Esophagus squamous epithelium (tissue), 4 donors: ENCODE measurements around the gene MAP3K9.

Experiments used
- CTCF ChIP-seq, 6 experiments: fragments of 450-650 bp in 4 of 6; fragments of 200-600 bp in 2 of 6; sonication (generic) in 2 of 6; IDR thresholded peaks; one replicate each; pipeline ENCODE4 v1.5.1; 2016 to 2019; ENCODE audit warnings: antibody characterized with exemption in 6 of 6, mild to moderate bottlenecking in 4 of 6, moderate library complexity in 4 of 6
- POLR2A ChIP-seq, 4 donors: fragments of 450-650 bp; IDR thresholded peaks; one replicate each; pipeline ENCODE4 v1.6.1; 2017; ENCODE audit warnings: antibody characterized with exemption in 4 of 4, mild to moderate bottlenecking in 4 of 4, moderate library complexity in 3 of 4

DNA sequence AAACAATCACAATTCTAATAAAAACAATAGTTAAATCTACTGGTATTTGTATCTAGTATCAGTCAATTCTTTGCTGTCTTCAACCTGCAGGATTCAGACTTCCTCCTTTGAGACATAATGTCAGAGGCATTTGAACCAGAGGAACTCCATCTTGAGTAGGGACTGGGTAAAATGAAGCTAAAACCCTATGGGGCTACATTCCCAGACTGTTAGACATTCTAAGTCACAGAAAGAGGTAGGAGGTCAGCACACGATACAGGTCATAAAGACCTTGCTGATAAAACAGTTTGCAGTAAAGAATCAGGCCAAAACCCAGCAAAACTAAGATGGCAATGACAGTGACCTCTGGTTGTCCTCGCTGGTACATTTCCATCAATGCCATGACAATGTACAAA, 48.2 kb upstream of the MAP3K9 start:
- TF ChIP-seq POLR2A (IDR thresholded peaks at IDR 0.05) (no peak), CTCF (IDR thresholded peaks at IDR 0.05) (no peak)
